ENCODE results near the gene XXYLT1. TPM values are rescaled to one million over a fixed set of nuclear protein-coding genes. Genes with fewer than 3 reads are reported as not detected.

XXYLT1 gene
- total RNA-seq, 1 donor, result 29.4 TPM

DNA sequence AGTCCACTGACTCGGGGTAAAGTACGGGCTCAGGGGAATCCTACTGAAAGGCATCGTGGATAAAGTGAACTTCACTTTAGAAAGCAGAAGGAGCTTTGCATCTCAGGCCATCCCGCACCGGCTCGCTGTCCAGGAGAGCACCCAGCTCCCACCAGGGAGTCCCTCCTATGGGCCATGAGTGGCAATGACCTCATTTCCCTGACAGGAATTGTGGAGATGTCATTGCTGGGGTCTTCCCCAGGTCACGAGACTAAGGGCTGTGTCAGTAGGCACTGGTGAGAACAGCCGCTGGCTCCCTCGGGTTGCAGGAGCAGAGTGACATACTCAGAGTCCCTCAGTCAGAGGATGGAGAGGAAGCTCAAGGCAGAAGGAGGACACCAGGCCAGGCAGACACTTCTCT lies 97.3 kb downstream of the XXYLT1 start:
- no peak for DNase-seq (ENCODE audit: low read depth in 2 of 3, low spot score in 2 of 3)

- no peak for DNase-seq (ENCODE audit: low read depth in 2 of 3, low spot score in 2 of 3)
Measured at GRCh38 chr3:195172896-195173295, 98.1 kb downstream of the XXYLT1 start.

DNA sequence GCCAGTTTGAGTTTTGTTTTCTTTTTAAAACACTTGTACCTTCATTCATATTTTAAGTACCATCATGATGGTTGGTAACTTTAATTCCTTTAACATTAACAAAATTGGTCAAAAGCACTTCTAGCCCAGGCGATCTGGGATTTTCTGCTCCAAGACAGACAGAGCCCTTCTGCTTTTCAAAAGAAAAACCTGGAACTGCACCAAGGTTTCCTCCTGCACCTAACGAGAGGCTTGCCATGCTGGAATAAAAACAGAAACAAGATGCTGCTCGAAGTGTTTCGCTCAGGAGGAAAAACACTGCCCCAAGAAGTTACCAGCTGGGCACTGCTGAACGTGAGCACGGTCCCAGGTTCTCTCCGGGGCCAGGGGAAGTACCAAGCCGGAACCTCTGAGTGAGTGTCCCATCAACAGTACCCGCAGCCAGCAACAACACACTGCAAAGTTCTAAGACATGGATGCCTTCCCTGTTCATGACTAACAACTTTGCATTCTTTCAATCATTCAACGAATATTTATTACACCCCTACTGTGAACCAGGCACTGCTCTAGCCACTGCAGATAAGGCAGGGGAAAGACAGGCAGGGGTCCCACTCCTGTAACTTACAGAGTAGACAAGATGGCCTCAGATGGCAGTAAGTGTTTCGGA lies 98.8 kb downstream of the XXYLT1 start:
- peak in 1 of 3 donors; percentile 51 for DNase-seq (ENCODE audit: low read depth in 2 of 3, low spot score in 2 of 3)

DNA sequence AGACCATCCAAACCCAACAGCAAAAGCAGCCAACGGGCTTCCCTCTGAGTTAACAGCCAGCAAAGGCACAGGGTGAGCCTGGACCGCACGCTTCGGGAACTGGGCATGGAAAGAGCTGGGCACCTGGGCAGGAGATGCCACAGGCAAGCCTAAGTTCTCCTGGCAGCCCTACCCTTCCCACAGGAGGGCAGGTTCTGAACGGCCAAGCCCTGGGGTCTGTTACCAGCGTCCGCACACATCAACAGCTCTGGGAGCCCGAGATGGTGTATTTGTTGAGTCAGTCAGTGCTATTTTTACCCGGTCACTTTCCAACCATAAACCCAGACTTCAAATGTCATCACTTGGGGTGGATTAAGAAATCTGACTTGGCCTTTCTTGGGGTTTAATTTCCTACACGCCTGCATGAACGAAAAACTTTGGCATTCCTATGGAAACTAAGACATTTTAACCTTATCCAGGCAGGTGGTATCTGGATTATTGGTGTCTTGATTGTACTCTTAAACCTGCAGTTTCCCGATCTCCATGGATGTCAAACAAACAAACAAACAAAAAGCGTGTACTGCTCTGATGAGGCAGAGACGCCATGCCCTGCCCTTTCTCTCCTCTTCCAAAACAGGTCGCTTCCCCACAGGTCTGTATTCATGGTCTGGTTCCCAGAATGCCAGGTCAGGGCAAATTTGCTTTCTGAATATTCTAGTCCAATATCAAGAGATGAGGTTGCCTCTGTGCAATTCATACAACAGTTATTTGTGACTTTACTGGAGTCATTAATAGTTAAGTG lies 99.7 kb downstream of the XXYLT1 start:
- DNase-seq (ENCODE audit: low read depth in 2 of 3, low spot score in 2 of 3), result no peak

DNA sequence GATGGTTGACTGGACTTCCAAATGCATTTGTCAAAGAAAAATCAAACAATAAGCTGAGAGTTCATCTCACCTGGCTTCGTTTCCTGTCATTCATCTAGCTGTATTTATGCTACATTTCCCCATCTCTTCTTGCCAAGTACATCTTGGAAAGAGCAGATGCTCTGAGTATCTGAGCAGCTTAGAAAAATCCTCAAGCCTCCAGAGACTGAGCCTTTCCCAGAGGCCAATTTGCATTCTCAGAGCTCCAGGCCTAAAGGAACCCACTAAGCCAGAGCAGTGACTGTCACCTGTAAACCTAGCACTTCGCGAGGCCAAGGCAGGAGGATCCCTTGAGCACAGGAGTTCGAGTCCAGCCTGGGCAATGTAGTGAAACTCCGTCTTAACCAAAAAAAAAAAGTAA lies 100.5 kb downstream of the XXYLT1 start:
- no peak for DNase-seq (ENCODE audit: low read depth in 2 of 3, low spot score in 2 of 3)

GRCh38 chr3:195169011-195169649 lies 101.8 kb downstream of the XXYLT1 start:
- no peak for DNase-seq (ENCODE audit: low read depth in 2 of 3, low spot score in 2 of 3)

DNA sequence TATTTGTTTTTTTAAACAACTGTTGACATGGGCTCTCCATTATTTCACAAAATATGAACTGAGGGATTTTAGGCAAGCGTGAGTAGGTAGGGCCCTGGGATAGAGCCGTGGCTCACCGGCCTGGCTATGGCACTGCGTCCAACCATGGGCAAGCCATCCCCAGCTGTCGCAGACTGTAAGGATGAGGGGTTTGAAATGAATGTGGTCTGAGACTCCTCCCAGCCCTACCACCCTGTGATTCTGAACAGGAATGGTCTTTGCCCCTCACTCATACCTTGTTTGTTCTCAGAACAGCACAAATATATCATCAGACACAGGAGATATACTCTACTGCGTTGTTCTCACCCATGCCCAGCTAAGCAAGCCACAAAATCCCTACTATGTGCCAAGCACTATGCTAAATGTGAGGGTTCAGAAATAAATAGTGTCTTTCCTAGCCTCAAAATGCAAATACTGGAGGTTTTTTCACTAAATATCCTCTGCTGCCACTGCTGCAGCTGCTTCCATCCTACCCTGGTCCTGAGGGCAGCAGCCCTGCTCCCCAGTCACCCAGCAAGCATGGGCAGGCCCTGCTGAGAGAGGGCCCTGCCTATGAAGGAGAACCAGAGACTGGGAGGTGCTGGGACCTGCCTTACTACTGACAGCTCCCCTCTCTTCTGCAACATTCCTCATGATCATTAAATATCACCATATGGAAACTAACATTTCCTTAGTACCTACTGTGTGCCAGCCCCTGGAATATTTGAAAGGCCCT lies 102.8 kb downstream of the XXYLT1 start:
- DNase-seq (ENCODE audit: low read depth in 2 of 3, low spot score in 2 of 3), result no peak

DNA sequence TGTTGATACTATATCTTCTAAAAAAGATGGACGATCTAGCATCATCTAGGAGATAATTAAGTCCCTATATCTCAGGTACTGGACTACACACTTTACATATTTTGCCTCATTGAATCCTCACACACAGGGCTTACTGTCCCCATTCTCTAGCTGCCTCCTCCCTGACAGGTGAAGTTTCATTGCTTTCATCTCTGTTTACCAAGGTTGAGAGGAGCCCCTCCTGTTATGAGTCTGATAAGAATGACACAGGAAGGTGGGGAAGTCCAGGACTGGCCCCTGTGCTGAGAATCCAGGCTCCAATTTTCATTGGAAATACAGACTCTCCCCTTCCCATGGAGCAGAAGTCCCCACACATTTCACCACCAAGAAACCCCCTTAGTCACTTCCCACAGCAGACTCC lies 105.2 kb downstream of the XXYLT1 start:
- no peak for DNase-seq (ENCODE audit: low read depth in 2 of 3, low spot score in 2 of 3)

- no peak for DNase-seq (ENCODE audit: low read depth in 2 of 3, low spot score in 2 of 3)
Measured at GRCh38 chr3:195165265-195165609, 105.7 kb downstream of the XXYLT1 start.

DNA sequence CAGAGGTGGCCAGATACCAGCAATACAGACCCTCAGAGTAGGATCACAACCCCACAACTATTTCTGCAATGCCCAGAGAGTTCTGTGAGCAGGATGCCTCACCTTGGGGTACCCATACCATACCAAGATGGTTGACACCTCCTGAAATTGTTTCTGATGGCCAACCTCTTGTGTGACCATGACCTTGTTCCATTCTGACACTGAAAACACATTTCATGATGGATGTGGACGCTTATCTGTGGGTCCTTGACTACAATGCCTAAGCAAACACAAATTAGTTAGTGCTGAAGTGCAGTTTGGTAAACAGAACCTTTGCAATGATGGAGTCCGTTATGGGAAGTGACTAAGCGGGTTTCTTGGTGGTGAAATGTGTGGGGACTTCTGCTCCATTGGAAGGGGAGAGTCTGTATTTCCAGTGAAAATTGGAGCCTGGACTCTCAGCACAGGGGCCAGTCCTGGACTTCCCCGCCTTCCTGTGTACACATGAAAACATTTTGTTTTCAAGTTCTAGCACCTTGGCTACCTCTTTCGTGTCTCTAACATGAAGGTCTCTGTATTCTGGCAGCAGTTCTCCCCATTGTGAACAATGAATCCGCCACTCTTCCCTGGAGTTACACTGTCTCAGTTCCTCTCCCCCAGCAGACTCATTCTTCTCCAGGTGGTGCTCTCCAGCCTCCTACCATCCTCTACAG lies 106.2 kb downstream of the XXYLT1 start:
- peak in 1 of 3 donors; percentile 44 for DNase-seq (ENCODE audit: low read depth in 2 of 3, low spot score in 2 of 3)

- DNase-seq (ENCODE audit: low read depth in 2 of 3, low spot score in 2 of 3), result peak in 1 of 3 donors; percentile 46
Measured at GRCh38 chr3:195163719-195164572, 107.0 kb downstream of the XXYLT1 start.

DNA sequence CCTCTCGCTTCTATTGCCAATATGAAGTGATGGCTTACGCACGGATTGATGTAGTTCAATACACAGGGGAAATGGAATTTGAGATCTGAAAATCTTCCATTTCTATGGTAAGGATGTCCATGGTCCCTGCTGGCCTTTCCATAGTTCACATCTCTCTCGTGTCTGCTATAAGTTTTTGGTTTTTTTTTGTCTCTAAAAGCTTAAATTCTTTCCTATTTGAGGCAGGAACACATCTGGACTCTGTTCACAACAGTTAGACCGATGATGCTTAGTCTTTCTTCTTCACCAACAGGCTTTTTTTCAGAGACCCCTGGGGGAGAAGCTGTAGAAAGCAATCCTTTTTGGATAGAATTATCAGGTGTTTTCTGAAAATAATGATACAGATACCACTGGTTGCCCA lies 108.1 kb downstream of the XXYLT1 start:
- DNase-seq (ENCODE audit: low read depth in 2 of 3, low spot score in 2 of 3), result no peak

DNA sequence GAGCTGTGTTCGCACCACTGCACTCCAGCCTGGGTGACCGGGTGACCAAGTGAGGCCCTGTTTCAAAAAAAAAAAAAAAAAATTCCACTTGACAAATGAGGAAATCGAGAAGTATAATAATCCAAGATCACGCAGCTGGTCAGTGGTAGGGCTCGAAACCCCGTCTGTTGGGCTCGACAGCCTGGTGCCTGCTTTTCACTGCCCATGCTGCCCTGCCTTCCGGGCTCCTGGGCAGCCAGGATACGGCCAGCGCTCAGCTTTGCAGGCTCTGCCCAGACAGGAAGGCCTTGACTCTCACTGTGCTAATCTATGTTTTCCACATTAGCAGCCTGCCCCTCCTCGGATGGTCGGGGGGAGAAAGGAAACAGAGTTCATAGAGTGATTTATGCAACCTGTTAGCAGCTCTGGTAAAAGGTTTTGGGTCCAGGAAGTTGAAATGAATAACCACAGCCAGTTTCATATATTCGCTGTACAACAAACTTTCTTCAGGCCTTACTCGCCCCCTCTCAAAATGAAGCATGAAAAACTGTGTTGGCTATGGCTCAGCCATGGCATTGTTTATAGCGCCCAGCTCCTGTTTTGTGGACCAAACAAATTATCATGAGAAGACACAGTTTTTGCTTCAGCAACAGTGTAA lies 108.8 kb downstream of the XXYLT1 start:
- DNase-seq (ENCODE audit: low read depth in 2 of 3, low spot score in 2 of 3), result peak in 2 of 3 donors; percentile 93 to 98

DNA sequence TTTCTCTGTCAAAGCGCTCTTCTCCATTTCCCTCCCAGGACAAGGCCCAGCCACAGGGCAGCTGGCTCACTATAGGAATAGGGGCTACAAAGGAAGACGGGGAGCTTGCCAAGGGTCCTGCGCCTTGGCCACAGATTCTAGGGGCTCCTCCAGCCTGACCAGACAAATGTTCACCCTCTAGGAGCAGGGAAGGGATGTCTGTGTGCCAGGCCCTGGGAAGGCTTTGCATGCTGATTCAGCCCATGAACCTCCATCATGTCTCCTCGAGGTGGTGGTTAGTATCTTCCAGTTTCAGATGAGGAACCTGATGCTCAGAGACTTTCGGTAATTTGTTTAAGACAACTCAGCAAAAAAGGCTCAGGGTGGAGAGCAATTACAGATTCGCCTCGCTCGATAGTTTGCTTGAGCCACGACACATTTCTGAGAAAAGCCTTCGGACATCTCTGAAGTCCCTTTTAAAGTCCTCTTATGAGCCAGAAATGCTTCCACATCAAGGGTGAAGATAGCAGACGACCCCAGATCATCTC lies 110.0 kb downstream of the XXYLT1 start:
- no peak for DNase-seq (ENCODE audit: low read depth in 2 of 3, low spot score in 2 of 3)

- no peak for DNase-seq (ENCODE audit: low read depth in 2 of 3, low spot score in 2 of 3)
Measured at GRCh38 chr3:195160257-195160898, 110.6 kb downstream of the XXYLT1 start.

DNA sequence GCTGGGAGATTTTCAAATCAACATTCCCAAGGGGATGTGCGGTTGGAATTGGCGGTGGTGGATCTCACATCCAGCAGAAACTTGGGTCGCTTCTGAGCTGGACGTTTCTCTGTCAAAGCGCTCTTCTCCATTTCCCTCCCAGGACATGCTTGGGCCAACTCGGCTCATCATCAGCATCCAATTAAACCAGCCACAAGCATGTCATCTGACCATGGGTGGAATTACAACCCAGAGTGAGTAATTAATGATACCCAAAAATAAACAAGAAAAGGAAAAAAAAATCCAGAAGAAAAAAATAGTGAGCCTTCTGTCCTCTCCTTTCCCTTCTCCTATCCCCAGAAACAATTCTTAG lies 111.2 kb downstream of the XXYLT1 start:
- DNase-seq (ENCODE audit: low read depth in 2 of 3, low spot score in 2 of 3), result no peak

DNA sequence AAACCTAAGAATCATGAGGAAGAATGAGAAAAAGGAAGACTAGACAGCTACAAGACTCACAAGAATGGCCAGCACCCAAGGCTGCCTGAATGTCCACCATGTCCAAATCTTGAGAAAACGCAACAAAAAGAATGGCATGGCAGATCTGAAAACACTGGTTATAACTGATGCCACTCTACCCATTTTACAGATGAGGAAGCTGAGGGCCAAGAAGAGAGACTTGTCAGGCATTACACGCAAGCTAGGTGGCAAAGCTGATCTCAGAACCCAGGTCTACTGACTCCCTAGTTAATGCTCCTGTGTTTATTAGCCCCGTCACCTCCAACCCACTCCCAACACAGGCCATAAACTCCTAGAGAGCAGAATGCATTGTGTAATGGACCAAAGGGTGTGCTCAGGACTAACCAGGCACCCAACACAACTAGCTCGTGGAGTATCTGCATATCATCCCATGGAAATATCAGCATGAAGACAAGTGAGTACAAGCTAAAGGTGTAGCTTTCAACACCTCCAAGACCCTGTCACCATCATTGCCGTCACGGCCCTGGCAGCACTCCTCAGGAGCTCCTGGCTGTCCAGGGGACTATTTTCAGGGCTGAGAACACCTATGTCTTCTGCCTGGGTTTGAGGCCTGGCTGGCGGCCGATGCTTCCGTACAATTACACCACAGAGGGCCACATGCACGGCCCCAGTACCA lies 111.7 kb downstream of the XXYLT1 start:
- no peak for DNase-seq (ENCODE audit: low read depth in 2 of 3, low spot score in 2 of 3)

GRCh38 chr3:195156286-195156890 lies 114.6 kb downstream of the XXYLT1 start:
- DNase-seq (ENCODE audit: low read depth in 2 of 3, low spot score in 2 of 3), result no peak

All from hematopoietic multipotent progenitor cell (in vitro differentiated cells).